ENCODE data around the gene KRTAP10-6. TPM values are rescaled to one million over a fixed set of nuclear protein-coding genes. Genes with fewer than 3 reads are reported as not detected.

KRTAP10-6 gene
- total and polyA plus RNA-seq, 2 of the 8 experiments (the other 6 are each of a cell fraction or from before 2014, with no cell fraction given), result 0.12 TPM; not detected in 1

GRCh38 chr21:44552136-44552535 is 40.2 kb downstream of the KRTAP10-6 start (continued):
- no peak for TF ChIP-seq TEAD4 (IDR thresholded peaks at IDR 0.05; ENCODE audit: low read depth, low read length)
- TF ChIP-seq BCL11A (IDR thresholded peaks at IDR 0.05; ENCODE audit: low read depth in 2 of 2, low read length in 2 of 2), result no peak
- TF ChIP-seq, protein P1, sequence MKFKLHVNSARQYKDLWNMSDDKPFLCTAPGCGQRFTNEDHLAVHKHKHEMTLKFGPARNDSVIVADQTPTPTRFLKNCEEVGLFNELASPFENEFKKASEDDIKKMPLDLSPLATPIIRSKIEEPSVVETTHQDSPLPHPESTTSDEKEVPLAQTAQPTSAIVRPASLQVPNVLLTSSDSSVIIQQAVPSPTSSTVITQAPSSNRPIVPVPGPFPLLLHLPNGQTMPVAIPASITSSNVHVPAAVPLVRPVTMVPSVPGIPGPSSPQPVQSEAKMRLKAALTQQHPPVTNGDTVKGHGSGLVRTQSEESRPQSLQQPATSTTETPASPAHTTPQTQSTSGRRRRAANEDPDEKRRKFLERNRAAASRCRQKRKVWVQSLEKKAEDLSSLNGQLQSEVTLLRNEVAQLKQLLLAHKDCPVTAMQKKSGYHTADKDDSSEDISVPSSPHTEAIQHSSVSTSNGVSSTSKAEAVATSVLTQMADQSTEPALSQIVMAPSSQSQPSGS (IDR thresholded peaks at IDR 0.05; ENCODE audit: low read length), result no peak
- no peak for TF ChIP-seq CHD2 (IDR thresholded peaks at IDR 0.05; ENCODE audit: low read length)
- TF ChIP-seq HDAC6 (IDR thresholded peaks at IDR 0.05; ENCODE audit: low read depth, low read length), result no peak
